Hepatocyte (in vitro differentiated cells): ENCODE measurements around the gene RPL35A.

ENCODE experiments used
- EZH2 ChIP-seq: fragments of 200-600 bp; sonication (generic); IDR thresholded peaks from 2 replicates; pipeline ENCODE4 v1.6.1; 2016; ENCODE audit warnings: antibody characterized with exemption, mild to moderate bottlenecking, borderline replicate concordance
- EZH2phosphoT487 ChIP-seq: fragments of 200-600 bp; sonication (generic); IDR thresholded peaks from one replicate; pipeline ENCODE4 v1.6.1; 2018; ENCODE audit warnings: antibody characterized with exemption, mild to moderate bottlenecking, low read depth, moderate library complexity; ENCODE audit not compliant: unreplicated experiment, severe bottlenecking
- TF ChIP-seq, protein P1 (sequence below): fragments of 200-600 bp; sonication (generic); IDR thresholded peaks from 2 replicates; pipeline ENCODE4 v1.5.1; 2016; ENCODE audit warnings: antibody characterized with exemption, mild to moderate bottlenecking; ENCODE audit not compliant: poor library complexity

DNA sequence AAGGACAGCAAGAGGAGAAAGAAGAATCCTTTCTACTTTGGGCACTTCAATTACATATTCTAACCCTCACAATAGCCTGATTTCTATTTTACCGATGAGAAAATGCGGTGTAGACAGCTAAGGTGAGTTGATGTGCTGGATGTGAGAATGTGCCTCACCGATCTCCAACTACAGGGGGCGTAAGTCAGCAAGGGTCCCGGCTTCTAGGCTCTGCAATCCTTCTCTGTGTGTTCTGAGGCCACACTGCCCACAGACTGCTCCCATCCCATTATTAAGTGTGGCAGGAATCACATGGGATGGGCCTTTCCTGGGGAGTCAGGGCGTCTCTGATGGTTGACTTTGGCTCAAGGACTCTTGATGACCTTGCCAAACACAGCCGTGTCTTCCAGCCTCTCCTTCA is 23.6 kb upstream of the RPL35A start:
- TF ChIP-seq, protein P1, sequence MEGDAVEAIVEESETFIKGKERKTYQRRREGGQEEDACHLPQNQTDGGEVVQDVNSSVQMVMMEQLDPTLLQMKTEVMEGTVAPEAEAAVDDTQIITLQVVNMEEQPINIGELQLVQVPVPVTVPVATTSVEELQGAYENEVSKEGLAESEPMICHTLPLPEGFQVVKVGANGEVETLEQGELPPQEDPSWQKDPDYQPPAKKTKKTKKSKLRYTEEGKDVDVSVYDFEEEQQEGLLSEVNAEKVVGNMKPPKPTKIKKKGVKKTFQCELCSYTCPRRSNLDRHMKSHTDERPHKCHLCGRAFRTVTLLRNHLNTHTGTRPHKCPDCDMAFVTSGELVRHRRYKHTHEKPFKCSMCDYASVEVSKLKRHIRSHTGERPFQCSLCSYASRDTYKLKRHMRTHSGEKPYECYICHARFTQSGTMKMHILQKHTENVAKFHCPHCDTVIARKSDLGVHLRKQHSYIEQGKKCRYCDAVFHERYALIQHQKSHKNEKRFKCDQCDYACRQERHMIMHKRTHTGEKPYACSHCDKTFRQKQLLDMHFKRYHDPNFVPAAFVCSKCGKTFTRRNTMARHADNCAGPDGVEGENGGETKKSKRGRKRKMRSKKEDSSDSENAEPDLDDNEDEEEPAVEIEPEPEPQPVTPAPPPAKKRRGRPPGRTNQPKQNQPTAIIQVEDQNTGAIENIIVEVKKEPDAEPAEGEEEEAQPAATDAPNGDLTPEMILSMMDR = peak; percentile 3
- TF ChIP-seq EZH2 (no peak), EZH2phosphoT487 (no peak)
